Measurements from ENCODE around the gene DCUN1D4.

- TF ChIP-seq CTCF (IDR thresholded peaks at IDR 0.05) = no peak
- TF ChIP-seq TAF1 (IDR thresholded peaks at IDR 0.05; ENCODE audit: borderline replicate concordance, low read depth, low read length) = no peak
- no peak for TF ChIP-seq JUND (IDR thresholded peaks at IDR 0.05)
- no peak for TF ChIP-seq POLR2AphosphoS5 (IDR thresholded peaks at IDR 0.05; ENCODE audit: low read depth, low read length)
These were observed 19.8 kb downstream of the DCUN1D4 start for GRCh38 chr4:51862781-51863180.
